Fibroblast of lung (primary cell): Measurements from ENCODE around the gene HS1BP3.

Experiments used
- CTCF ChIP-seq, 2 donors: IDR thresholded peaks in 1 of 2; conservative IDR thresholded peaks in 1 of 2; 1 replicate in 1 of 2; 2 replicates in 1 of 2; pipeline ENCODE4 v1.5.1; 2011 to 2012; ENCODE audit warnings: low read length in 2 of 2, control low read depth in 1 of 2, inconsistent platforms in 1 of 2, low read depth in 1 of 2, mild to moderate bottlenecking in 1 of 2
- EZH2 ChIP-seq: IDR thresholded peaks from 2 replicates; pipeline ENCODE4 v1.5.1; 2012; ENCODE audit warnings: low read length, control low read depth, mild to moderate bottlenecking; ENCODE audit errors: missing control alignments

DNA sequence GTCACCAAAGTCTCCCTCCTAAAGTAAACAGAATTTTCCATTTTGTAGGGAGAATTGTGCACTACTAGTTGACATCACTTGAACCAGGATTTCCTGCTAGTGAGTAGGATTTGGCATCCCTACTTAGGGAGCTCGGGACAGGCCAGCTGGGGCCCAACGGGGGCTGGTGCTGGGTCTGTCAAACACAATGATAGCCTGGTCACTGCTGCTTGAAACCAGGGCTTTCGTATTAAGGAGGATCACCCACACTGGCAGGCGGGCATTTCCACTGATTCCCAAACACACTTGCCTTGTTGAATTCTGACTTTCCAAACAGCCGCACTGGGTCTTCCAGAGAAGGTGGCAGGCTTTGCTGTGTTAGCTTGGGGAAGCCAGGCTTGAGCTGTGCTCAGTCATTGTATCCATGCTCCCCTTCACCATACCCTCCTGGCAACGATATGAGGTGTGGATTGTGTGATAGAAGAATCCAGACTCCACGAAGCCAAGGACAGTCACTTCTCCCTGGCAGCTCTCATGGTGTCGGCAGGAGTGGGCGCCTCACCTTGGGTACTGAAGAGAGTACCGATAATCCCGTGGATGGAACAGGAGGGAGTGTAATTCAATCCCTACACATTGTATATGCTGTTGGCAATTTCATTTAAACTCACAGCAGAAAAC, 23.5 kb upstream of the HS1BP3 start:
- no peak for TF ChIP-seq CTCF (conservative IDR thresholded peaks at IDR 0.05 in 1 of 2, IDR thresholded peaks at IDR 0.05 in 1 of 2; ENCODE audit: low read depth in 1 of 2, low read length in 2 of 2)
- TF ChIP-seq EZH2, result no peak
